Measurements from ENCODE around the gene PCGF3.

- no peak for TF ChIP-seq POLR2A (IDR thresholded peaks at IDR 0.05)
- TF ChIP-seq, protein P1, sequence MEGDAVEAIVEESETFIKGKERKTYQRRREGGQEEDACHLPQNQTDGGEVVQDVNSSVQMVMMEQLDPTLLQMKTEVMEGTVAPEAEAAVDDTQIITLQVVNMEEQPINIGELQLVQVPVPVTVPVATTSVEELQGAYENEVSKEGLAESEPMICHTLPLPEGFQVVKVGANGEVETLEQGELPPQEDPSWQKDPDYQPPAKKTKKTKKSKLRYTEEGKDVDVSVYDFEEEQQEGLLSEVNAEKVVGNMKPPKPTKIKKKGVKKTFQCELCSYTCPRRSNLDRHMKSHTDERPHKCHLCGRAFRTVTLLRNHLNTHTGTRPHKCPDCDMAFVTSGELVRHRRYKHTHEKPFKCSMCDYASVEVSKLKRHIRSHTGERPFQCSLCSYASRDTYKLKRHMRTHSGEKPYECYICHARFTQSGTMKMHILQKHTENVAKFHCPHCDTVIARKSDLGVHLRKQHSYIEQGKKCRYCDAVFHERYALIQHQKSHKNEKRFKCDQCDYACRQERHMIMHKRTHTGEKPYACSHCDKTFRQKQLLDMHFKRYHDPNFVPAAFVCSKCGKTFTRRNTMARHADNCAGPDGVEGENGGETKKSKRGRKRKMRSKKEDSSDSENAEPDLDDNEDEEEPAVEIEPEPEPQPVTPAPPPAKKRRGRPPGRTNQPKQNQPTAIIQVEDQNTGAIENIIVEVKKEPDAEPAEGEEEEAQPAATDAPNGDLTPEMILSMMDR (IDR thresholded peaks at IDR 0.05): no peak
These were observed 80.6 kb downstream of the PCGF3 start for GRCh38 chr4:786074-786741.

All from tibial nerve (tissue), 3 donors.